AG09319 (cell line): ENCODE data around the gene MFAP2.

Experiments
- DNase-seq: peaks from one replicate; pipeline ENCODE4 v3.0.0-alpha.2; 2010; ENCODE audit warnings: low read depth; ENCODE audit errors: extremely low read depth
- CTCF ChIP-seq: IDR thresholded peaks from 2 replicates; pipeline ENCODE4 v1.5.1; 2011; ENCODE audit warnings: low read depth, mild to moderate bottlenecking, inconsistent platforms, low read length, moderate library complexity

The MFAP2 gene

DNA sequence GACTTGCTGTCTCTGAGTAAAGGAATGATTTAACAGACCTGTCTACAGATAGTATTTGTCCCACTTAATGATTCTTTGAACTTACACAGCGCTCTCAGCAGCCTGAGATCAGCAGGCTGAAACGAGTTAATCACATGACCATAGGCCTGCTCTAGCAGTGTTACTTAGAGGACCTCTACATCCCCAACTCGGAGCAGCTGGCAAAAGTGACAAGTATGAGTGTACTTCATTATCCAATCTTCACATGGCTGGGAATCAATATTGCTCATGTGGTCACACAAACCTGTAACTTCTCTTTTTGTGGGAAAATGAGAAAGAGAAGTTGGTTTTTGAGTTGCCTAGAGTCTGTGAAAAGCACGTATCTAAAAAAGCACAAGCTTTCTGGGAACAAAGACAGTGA, 42.7 kb upstream of the MFAP2 start:
- no peak for DNase-seq
- no peak for TF ChIP-seq CTCF

DNA sequence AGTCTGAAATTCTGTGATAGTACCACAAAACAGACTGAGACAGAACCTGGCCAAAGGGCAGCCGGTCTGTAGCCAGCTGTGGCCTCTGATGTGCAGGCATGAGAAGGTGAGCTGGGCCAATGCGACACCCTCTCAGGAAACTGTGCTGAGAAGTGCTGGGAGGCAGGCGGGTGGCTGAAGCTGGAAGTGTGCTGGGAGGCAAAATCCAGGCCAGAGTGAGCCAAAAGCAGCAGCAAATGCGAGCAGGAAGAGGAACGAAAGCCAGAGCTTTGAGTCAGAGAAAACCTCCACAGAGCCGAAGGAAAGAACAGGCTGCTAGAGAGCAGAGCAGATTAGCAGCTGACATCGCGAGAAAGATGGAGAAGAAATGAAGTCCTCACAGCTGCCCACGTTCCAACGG, 41.5 kb upstream of the MFAP2 start:
- no peak for TF ChIP-seq CTCF
- DNase-seq = no peak

DNA sequence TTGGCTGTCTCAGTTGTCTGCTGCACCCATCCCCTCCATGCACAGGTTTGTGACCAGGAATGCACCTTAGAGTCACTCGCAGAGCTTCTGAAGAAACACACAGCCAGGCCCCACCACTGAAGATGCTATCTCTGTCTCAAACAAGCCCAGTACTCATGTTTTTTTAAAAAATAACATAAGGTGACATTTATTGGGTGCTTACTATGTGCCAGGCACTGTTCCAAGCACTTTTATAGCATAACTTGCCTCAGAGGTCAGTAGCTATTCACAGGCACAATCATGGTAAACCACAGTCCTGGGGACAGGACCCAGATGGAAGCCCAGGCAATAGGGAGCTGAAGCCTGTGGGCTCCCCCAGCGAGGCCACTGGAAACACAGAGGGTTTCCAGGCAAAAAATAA, 40.1 kb upstream of the MFAP2 start:
- DNase-seq = no peak
- no peak for TF ChIP-seq CTCF

DNA sequence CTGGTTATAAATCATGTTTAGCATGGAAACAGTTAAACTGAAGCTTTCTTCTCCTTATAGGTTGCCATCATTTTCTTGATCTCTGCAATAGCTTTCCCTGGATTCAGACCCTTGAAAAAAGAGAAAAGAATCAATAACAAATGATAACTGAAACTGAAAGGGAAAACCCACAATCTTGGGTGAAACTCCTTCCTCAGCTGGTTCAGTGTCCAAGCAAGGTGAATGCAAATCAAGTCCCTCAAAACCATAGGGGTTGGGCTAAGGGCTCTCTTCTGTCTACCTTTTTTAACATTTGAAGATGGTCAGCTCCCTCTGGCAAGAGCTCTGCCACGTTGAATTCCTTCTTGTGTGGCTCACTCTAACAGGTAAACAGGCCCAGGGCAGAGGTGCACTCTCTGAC, 38.4 kb upstream of the MFAP2 start:
- no peak for TF ChIP-seq CTCF
- DNase-seq = no peak

GRCh38 chr1:17017435-17017834, 37.0 kb upstream of the MFAP2 start:
- TF ChIP-seq CTCF = no peak
- DNase-seq = no peak

- TF ChIP-seq CTCF = no peak
- no peak for DNase-seq
Observed at GRCh38 chr1:17016317-17016661, 35.9 kb upstream of the MFAP2 start.

DNA sequence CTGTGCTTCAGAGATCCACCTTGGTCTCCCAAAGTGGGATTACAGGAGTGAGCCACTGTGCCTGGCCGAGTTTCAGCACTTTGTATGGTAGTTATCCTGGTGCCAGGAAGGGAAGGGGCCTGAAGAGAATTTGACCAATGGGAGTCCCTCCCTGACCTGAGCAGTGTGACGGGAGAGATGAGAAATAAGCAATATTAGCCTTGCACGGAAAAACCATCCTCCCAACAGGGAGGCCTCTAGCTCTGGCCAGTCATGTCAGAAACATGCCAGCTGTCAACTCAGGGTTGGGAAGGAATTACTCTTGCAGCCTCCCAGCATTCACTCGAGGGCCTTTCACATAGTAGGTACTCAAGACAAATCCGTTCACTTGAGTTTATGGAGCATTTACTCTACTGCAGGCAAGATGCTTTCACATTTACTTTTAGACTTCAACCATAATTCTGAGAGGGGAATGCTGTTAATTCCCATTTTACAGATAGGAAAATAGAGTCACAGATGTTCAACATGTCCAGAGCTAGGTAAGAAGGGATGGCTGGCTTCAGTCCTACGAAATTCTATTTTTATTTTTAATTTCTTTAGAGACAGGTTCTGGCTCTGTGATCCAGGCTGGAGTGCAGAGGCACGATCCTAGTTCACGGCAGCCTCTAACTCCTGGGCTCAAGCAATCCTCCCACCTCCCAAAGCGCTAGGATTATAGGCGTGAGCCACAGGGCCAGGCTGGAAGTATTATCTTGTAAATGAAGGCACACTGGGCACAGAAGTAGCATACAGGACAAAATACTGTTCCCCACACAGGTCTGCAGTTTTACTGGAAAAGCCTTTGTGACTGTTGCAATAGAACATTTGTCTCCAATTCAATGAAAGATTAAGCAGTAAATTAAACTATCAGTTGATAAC, 34.5 kb upstream of the MFAP2 start:
- no peak for DNase-seq

More for the DNA sequence above, 34.5 kb upstream of the MFAP2 start:
- TF ChIP-seq CTCF = no peak
